Psoas muscle (tissue), 8 donors: ENCODE data around the gene MRPL41. TPM values are rescaled to one million over a fixed set of nuclear protein-coding genes. Genes with fewer than 3 reads are reported as not detected.

Experiments
- ATAC-seq, 4 donors: fragments of 200-7000 bp; cut with Tn5 transposase; one replicate each; pipeline ENCODE4 v1.9.1; 2020; ENCODE audit warnings: moderate library complexity in 3 of 4, mild to moderate bottlenecking in 2 of 4
- DNase-seq, 2 donors: peaks; one replicate each; pipeline ENCODE4 v3.0.0-alpha.2; 2020
- H3K27ac ChIP-seq: fragments of 200-600 bp; one replicate; pipeline ENCODE4 v1.8.0; 2022
- H3K27me3 ChIP-seq, 3 donors: fragments of 200-600 bp in 1 of 3; one replicate each; pipeline versions ENCODE4 v1.6.1 to v1.8.0; 2013 to 2022; ENCODE audit warnings: low read length in 2 of 3, mild to moderate bottlenecking in 2 of 3, moderate library complexity in 1 of 3; ENCODE audit not compliant: insufficient read depth in 3 of 3
- H3K36me3 ChIP-seq, 2 donors: fragments of 200-600 bp in 1 of 2; one replicate each; pipeline versions ENCODE4 v1.6.1 to v1.8.0; 2013 to 2022; ENCODE audit warnings: low read depth in 1 of 2, mild to moderate bottlenecking in 1 of 2, moderate library complexity in 1 of 2; ENCODE audit not compliant: insufficient read depth in 1 of 2
- H3K4me1 ChIP-seq: fragments of 200-600 bp; one replicate; pipeline ENCODE4 v1.8.0; 2022
- H3K4me3 ChIP-seq: fragments of 200-600 bp; one replicate; pipeline ENCODE4 v1.8.0; 2022; ENCODE audit warnings: mild to moderate bottlenecking
- H3K9me3 ChIP-seq: fragments of 200-600 bp; one replicate; pipeline ENCODE4 v1.8.0; 2022
- CTCF ChIP-seq: fragments of 200-600 bp; IDR thresholded peaks from one replicate; pipeline ENCODE4 v1.8.0; 2022; ENCODE audit warnings: antibody characterized with exemption
- WGBS, 3 donors: extraction: QIAGEN DNeasy Blood & Tissue Kit; methylation state at CpG; one replicate each; pipeline versions ENCODE4 v1.1.6 to v1.1.7; 2013; 5-methylcytosine and 5-hydroxymethylcytosine counted together
- intact Hi-C, 2 donors: fragments of 100-400 bp; cut with DNase I; formaldehyde crosslinking; loops; one replicate each; pipeline versions ENCODE4 v1.11.0 to v1.14.2; 2022
- polyA plus RNA-seq, 3 donors: library from polyadenylated mRNA; stranded (reverse); fragments of 200-250 nt; gene quantifications; one replicate each; pipeline ENCODE4 v1.2.3, GENCODE V29; 2013
- total RNA-seq, 4 donors: library from RNA; stranded (reverse); fragmentation: NEBNext Ultra II Directional in 2 of 4; extraction: Animal tissue kit (Norgen Biotek cat#: 25700) in 2 of 4; gene quantifications; one replicate each; pipeline versions ENCODE4 v1.2.1 to v1.2.4, GENCODE V29; 2021 to 2023
- donor health status: healthy with polysubstance abuse.
- donor health status: DM: no; HTN: no; CAD: no; lungs with moderate emphysema.
- donor health status: Bipolar disorder and iron deficiency.
- donor health status: healthy.
- donor health status: DM: yes; HTN: yes; CAD: no.
- donor health status: DM: no; HTN: no; CAD: no.
- donor health status: DM: no; HTN: no; CAD: no.
- donor health status: DM: yes; HTN: yes; CAD: no.

MRPL41 gene
- total and polyA plus RNA-seq, 7 donors: 78.0 to 226 (median 120) TPM

- intact Hi-C loops: no loop called here
- H3K27me3 ChIP-seq: no peaks in the 10 kb centered on the region
- no peak for TF ChIP-seq CTCF
- H3K4me1 ChIP-seq: peaks cover 9% of the 10 kb centered on the region
- H3K4me3 ChIP-seq: peak overlapping the region; percentile 81
- no peak overlapping the region for H3K27ac ChIP-seq
- no peaks in the 10 kb centered on the region for H3K9me3 ChIP-seq
- H3K36me3 ChIP-seq: peaks cover 0 to 42% of the 10 kb centered on the region in 2 donors
- ATAC-seq (no peak), DNase-seq (no peak)
- 8 to 14% (median 14%) methylated on average over 32 to 58 of the region's 58 CpGs for WGBS, 3 donors
Measured at GRCh38 chr9:137589441-137590122, 37.9 kb downstream of the MRPL41 start.

DNA sequence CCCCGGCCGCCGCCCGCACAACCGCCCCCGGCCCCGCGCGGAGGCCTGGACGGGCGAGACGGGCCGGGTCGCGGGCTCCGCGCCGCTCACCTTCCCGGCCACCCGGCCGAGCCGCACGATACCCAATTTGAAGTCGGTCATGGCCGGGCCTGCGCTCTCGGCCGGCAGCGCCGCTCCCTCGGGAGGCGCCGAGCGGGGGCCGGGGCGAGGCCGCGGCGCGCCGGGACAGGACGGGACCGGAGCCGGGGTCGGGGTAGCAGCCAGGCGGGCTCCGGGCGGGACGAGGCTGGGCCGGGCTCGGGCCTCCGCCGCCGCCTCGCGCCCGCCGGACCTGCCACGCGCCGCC, 38.4 kb downstream of the MRPL41 start:
- intact Hi-C loops: no loop called here

GRCh38 chr9:137590469-137591383, 39.0 kb downstream of the MRPL41 start, which contains the start of gene ZMYND19:
Gene ZMYND19, minus strand, starts transcription at chr9:137590512. Its CDS starts 249 bp downstream, at chr9:137590263.
- intact Hi-C loops: no loop called here
- Histone ChIP-seq H3K4me1 (peaks cover 9% of the 10 kb centered on the region), H3K27ac (peak within 1 kb of the TSS; percentile 19), H3K9me3 (no peaks in the 10 kb centered on the region), H3K4me3 (peak within 1 kb of the TSS; percentile 82), H3K36me3 (peaks cover 0 to 32% of the 10 kb centered on the region in 2 donors), H3K27me3 (no peaks in the 10 kb centered on the region)
- TF ChIP-seq CTCF: no peak
- WGBS, 3 donors: 1 to 3% (median 2%) methylated on average over 36 to 113 of the region's 113 CpGs
- peak; percentile 91 to 95 for DNase-seq
- ATAC-seq: peak; percentile 99 to 100 (median 100)

More for the DNA sequence above, 38.4 kb downstream of the MRPL41 start:
- WGBS, 3 donors: 1% methylated on average over 44 to 61 of the region's 61 CpGs; no CpG with 5 or more reads in 1 of the 3 donors
- no peaks in the 10 kb centered on the region for H3K9me3 ChIP-seq
- H3K27ac ChIP-seq: no peak overlapping the region
- no peak for DNase-seq
- no peak for TF ChIP-seq CTCF
- H3K36me3 ChIP-seq: peaks cover 0 to 38% of the 10 kb centered on the region in 2 donors
- no peaks in the 10 kb centered on the region for H3K27me3 ChIP-seq
- ATAC-seq: no peak
- peak overlapping the region; percentile 81 for H3K4me3 ChIP-seq
- peaks cover 9% of the 10 kb centered on the region for H3K4me1 ChIP-seq

DNA sequence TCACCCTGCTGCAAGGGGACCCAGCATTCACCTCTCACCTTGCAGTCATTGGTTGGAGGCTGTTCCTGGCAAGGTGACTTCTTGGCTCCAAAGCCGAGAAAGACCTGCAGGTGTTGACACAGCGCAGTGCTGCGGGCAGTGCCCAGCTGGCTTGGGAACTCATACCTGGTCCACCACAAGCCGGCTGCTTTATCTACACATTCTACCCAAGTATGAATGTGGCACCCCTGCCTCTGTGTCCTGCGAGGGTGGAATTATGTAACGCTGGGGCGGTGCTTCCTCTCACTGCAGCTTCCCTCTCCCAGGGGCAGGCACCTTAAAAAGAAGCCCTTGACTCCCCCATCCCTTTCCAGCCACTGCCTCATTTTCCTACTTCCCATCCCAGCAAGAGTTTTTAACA, 41.1 kb downstream of the MRPL41 start:
- DNase-seq (no peak), ATAC-seq (no peak)
- intact Hi-C loops: no loop called here
- H3K9me3 ChIP-seq: no peaks in the 10 kb centered on the region
- no peak overlapping the region for H3K27ac ChIP-seq
- peaks cover 9% of the 10 kb centered on the region for H3K4me1 ChIP-seq
- peaks cover 0 to 11% of the 10 kb centered on the region in 2 donors for H3K36me3 ChIP-seq
- no peak for TF ChIP-seq CTCF
- WGBS, 3 donors: 83 to 86% (median 84%) methylated on average over 7 of the region's 7 CpGs
- no peak overlapping the region for H3K4me3 ChIP-seq
- H3K27me3 ChIP-seq: no peaks in the 10 kb centered on the region
